HG03064 (cell line): ENCODE results near the gene SPATA33.
"Not testable (repeated sequence)": the region's sequence is repeated elsewhere in the genome, so short reads cannot be mapped to it uniquely, and the experiment has no call there.

Experiments
- ATAC-seq: cut with Tn5 transposase; IDR thresholded peaks from one replicate; pipeline ENCODE4 v1.9.1; 2021; ENCODE audit warnings: low read depth; ENCODE audit not compliant: unreplicated experiment

SPATA33 gene

GRCh38 chr16:89624777-89625761, 32.6 kb upstream of the SPATA33 start:
- ATAC-seq, result no peak

DNA sequence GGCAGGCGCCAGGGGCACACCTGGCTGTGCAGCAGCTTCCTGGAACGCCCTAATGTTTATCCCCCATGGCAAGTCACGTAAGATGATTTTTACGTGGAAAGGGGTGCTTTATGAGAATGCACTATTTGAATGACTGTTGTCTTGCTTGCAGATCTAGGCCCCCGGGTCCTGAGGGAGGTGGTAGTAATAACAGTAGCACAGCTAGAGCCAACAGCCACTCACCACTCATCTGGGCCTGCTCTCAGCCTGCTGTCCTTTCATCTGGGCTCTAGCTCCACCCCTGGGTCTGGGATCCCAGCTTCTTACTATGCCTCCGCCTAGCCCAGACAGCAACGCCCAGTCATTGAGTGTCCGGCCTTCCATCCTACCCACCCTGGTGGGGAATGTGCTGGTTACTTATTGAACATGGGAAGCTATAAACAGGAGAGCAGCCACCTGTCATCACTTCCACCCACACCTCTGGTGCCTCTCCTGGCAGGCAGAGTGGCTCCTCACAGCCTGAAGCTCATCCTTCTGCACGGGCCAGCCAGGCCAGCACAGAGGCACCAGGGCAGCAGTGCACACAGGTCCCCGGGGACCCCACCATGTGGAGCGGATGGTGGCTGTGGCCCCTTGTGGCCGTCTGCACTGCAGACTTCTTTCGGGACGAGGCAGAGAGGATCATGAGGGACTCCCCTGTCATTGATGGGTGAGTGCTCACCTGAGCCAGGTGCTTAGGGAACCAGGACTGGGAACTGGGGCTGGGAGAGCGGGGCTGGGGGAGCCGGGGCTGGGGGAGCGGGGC, 27.6 kb upstream of the SPATA33 start:
- no peak for ATAC-seq

- ATAC-seq, result no peak
These were observed 24.5 kb upstream of the SPATA33 start for GRCh38 chr16:89633064-89633631.

GRCh38 chr16:89634463-89635385, 22.9 kb upstream of the SPATA33 start:
- ATAC-seq, result not testable (repeated sequence)

- ATAC-seq, result no peak
These were observed 21.0 kb upstream of the SPATA33 start for GRCh38 chr16:89636663-89637062.

GRCh38 chr16:89637379-89637778, 20.3 kb upstream of the SPATA33 start:
- ATAC-seq, result no peak

GRCh38 chr16:89638455-89638854, 19.2 kb upstream of the SPATA33 start:
- no peak for ATAC-seq

DNA sequence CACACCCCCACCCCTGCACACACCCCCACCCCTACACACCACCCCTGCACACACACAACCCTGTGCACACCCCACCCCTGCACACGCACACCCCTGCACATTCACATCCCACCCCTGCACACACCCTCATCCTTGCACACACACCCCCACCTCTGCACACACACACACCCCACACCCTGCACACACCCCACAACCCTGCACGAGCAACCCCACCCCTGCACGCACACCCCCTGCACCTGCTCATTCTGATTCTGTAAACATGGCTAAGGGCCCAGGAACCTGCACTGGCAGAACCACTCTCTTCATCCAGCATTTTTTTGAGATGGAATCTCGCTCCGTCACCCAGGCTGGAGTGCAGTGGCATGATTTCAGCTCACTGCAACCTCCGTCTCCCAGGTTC, 18.3 kb upstream of the SPATA33 start:
- ATAC-seq, result no peak

DNA sequence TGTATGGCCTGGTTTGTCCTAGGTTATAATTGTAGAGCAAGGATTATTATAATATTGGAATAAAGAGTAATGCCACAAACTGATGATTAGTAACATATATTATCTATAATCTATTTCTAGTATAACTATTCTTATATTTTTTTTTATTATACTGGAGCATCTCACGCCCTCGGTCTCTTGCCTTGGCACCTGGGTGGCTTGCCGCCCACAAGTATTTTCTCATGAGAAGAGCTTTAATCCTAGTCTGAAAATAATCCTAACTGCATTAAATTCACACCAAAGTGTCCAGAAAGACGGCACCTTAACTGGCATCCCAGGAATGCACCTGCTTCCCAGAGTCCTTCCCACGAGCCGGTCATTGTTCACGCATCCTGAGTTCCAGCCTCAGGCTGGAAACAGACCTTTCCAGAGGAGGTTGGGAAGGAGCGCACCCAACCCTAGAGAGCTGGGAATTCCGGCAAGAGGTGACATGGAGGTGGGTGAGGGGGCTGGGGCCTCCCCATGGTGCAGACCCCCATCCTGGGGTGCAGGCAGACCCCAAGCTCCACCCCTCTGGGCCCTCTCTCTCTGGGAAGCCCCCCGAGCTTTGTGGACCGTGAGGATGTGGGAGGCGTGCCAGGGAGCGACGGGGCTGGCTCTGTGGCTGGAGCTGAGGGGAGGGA, 16.0 kb upstream of the SPATA33 start:
- no peak for ATAC-seq

DNA sequence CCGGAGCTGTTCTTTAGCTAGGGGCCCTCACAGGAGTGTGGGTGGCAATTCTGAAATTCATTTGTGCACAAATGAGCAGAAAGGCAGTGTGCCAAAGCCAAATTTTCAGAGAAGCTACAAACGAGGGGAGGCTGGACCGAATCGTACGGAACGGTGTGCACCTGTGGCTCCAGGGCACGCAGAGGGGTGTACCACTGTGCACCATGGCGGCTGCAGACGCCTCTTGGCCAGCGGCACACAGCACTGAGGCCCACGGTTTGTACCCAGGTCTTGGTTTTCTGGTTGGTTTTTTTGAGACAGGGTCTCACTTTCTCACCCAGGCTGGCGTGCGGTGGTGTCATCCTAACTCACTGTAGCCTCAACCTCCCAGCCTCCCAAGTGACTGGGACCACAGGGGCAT, 15.1 kb upstream of the SPATA33 start:
- no peak for ATAC-seq

GRCh38 chr16:89643769-89644300, 13.8 kb upstream of the SPATA33 start:
- ATAC-seq, result no peak

DNA sequence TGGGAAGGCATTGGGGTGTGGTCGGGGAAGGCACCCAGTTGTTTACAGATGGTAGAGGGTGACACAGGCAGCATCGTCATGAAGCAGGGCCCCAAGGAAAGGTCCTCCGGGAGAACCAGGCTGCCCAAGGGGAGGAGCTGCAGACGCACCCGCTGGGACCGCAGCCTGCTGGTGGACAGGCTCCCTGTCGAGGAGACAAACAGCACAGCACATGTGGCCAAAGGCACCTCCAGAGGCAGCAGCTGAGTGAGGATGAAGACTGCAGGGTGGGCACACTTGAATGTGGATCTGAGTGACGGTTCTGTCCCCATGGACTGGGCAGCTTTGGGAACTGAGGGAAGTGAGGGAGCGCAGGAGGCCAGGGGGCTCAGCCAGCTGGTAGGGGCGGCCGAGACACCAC, 12.5 kb upstream of the SPATA33 start:
- ATAC-seq, result no peak

GRCh38 chr16:89646270-89646669, 11.4 kb upstream of the SPATA33 start:
- ATAC-seq, result no peak

DNA sequence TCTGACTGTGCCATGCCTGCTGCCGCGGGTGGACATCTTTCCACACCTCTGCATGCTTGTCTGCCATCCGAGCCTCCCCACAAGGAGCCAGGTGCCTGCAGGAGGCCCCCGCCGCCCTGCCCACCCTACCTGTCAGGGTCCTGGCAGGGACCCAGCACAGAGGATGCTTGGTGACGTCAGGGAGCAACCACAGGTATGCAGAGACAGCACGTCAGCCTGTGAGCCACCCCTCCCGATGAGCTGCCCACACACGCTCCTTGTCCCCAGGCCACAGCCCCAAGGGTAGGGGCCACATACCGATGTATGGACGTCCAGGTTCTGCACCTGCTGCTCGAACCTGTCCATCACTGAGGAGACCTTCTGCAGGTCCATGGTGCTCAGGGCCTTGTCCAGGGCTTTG, 10.7 kb upstream of the SPATA33 start:
- ATAC-seq, result no peak

GRCh38 chr16:89651584-89651983, 6.1 kb upstream of the SPATA33 start:
- ATAC-seq, result no peak

GRCh38 chr16:89653656-89654295, 3.9 kb upstream of the SPATA33 start:
- no peak for ATAC-seq

GRCh38 chr16:89655062-89655643, 2.5 kb upstream of the SPATA33 start:
- no peak for ATAC-seq

- ATAC-seq, result no peak
These were observed 1.1 kb upstream of the SPATA33 start for GRCh38 chr16:89656435-89657121.
